Endothelial cell (in vitro differentiated cells): ENCODE measurements around the gene AQP2. TPM values are rescaled to one million over a fixed set of nuclear protein-coding genes. Genes with fewer than 3 reads are reported as not detected.

Experiments
- DNase-seq: peaks from one replicate; pipeline ENCODE4 v3.0.0; 2021; ENCODE audit warnings: low spot score
- H3K27ac Mint-ChIP-seq: one replicate; pipeline ENCODE4 v1.8.0; 2021; ENCODE audit warnings: mixed read lengths, inconsistent platforms; ENCODE audit not compliant: unreplicated experiment
- H3K27me3 Mint-ChIP-seq: one replicate; pipeline ENCODE4 v1.8.0; 2021; ENCODE audit warnings: mild to moderate bottlenecking, moderate library complexity, mixed read lengths, inconsistent platforms; ENCODE audit not compliant: unreplicated experiment
- H3K36me3 Mint-ChIP-seq: one replicate; pipeline ENCODE4 v1.8.0; 2021; ENCODE audit warnings: mild to moderate bottlenecking, low read depth, mixed read lengths, inconsistent platforms; ENCODE audit not compliant: unreplicated experiment
- H3K4me1 Mint-ChIP-seq: one replicate; pipeline ENCODE4 v1.8.0; 2021; ENCODE audit warnings: mild to moderate bottlenecking, mixed read lengths, inconsistent platforms; ENCODE audit not compliant: unreplicated experiment
- H3K4me3 Mint-ChIP-seq: one replicate; pipeline ENCODE4 v1.8.0; 2021; ENCODE audit warnings: mild to moderate bottlenecking, mixed read lengths, inconsistent platforms; ENCODE audit not compliant: unreplicated experiment
- H3K9me3 Mint-ChIP-seq: one replicate; pipeline ENCODE4 v1.8.0; 2021; ENCODE audit warnings: mixed read lengths, inconsistent platforms; ENCODE audit not compliant: unreplicated experiment
- total RNA-seq: library from RNA; stranded (reverse); fragmentation: NEBNext Ultra II Directional; extraction: Animal tissue kit (Norgen Biotek cat#: 25700); gene quantifications from one replicate; pipeline ENCODE4 v1.2.1, GENCODE V29; 2021; ENCODE audit not compliant: unreplicated experiment
- TF ChIP-seq, protein P1 (sequence below): fragments of 200-600 bp; sonication (generic); IDR thresholded peaks from one replicate; pipeline ENCODE4 v1.5.0; 2021; ENCODE audit warnings: antibody characterized with exemption; ENCODE audit not compliant: unreplicated experiment

Gene AQP2
- total RNA-seq, 1 donor from 2014 or later, result 0.05 TPM

DNA sequence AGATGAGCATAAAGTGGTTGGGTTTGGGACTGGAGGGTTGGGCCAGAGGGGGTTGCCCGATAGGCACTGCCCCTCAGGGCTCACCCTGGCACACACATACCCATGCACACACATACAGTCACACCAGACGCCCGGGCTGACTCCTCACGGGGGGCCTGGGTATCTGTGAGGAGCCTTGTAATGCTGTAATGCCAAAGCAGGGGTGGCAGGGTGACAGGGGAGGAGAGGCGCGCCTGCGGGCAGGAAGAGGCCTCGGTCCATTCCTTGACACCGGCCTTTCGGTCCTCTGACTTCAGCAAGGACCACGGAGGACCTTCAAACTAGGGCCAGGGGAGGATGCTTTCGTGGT, 47.2 kb upstream of the AQP2 start:
- no peak overlapping the region for H3K4me3 Mint-ChIP-seq
- peaks cover 20% of the 10 kb centered on the region for H3K27me3 Mint-ChIP-seq
- no peak for DNase-seq
- H3K4me1 Mint-ChIP-seq, result peaks cover 23% of the 10 kb centered on the region
- H3K9me3 Mint-ChIP-seq, result no peaks in the 10 kb centered on the region
- TF ChIP-seq, protein P1, sequence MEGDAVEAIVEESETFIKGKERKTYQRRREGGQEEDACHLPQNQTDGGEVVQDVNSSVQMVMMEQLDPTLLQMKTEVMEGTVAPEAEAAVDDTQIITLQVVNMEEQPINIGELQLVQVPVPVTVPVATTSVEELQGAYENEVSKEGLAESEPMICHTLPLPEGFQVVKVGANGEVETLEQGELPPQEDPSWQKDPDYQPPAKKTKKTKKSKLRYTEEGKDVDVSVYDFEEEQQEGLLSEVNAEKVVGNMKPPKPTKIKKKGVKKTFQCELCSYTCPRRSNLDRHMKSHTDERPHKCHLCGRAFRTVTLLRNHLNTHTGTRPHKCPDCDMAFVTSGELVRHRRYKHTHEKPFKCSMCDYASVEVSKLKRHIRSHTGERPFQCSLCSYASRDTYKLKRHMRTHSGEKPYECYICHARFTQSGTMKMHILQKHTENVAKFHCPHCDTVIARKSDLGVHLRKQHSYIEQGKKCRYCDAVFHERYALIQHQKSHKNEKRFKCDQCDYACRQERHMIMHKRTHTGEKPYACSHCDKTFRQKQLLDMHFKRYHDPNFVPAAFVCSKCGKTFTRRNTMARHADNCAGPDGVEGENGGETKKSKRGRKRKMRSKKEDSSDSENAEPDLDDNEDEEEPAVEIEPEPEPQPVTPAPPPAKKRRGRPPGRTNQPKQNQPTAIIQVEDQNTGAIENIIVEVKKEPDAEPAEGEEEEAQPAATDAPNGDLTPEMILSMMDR, result no peak
- no peaks in the 10 kb centered on the region for H3K36me3 Mint-ChIP-seq
- no peak overlapping the region for H3K27ac Mint-ChIP-seq

GRCh38 chr12:49903700-49904423, 46.7 kb upstream of the AQP2 start, which contains the start of gene FAIM2:
Gene FAIM2 (minus strand): TSS chr12:49903900. CDS start chr12:49903792, 108 bp downstream.
- Mint-ChIP-seq H3K9me3 (no peaks in the 10 kb centered on the region), H3K36me3 (no peaks in the 10 kb centered on the region), H3K27me3 (peaks cover 20% of the 10 kb centered on the region), H3K27ac (no peak within 1 kb of the TSS), H3K4me1 (peaks cover 23% of the 10 kb centered on the region), H3K4me3 (no peak within 1 kb of the TSS)
- TF ChIP-seq, protein P1, result no peak
- DNase-seq, result no peak

- TF ChIP-seq, protein P1, result no peak
- no peak overlapping the region for H3K27ac Mint-ChIP-seq
- H3K9me3 Mint-ChIP-seq, result no peaks in the 10 kb centered on the region
- peaks cover 22% of the 10 kb centered on the region for H3K27me3 Mint-ChIP-seq
- no peak overlapping the region for H3K4me3 Mint-ChIP-seq
- DNase-seq, result no peak
- H3K36me3 Mint-ChIP-seq, result no peaks in the 10 kb centered on the region
- peaks cover 19% of the 10 kb centered on the region for H3K4me1 Mint-ChIP-seq
Observed at GRCh38 chr12:49904601-49905000, 45.9 kb upstream of the AQP2 start.

GRCh38 chr12:49905718-49906314, 44.7 kb upstream of the AQP2 start:
- H3K27ac Mint-ChIP-seq, result no peak overlapping the region
- no peak overlapping the region for H3K4me3 Mint-ChIP-seq
- peaks cover 9% of the 10 kb centered on the region for H3K4me1 Mint-ChIP-seq
- peaks cover 18% of the 10 kb centered on the region for H3K27me3 Mint-ChIP-seq
- H3K36me3 Mint-ChIP-seq, result no peaks in the 10 kb centered on the region
- TF ChIP-seq, protein P1, result no peak
- DNase-seq, result no peak
- no peaks in the 10 kb centered on the region for H3K9me3 Mint-ChIP-seq

DNA sequence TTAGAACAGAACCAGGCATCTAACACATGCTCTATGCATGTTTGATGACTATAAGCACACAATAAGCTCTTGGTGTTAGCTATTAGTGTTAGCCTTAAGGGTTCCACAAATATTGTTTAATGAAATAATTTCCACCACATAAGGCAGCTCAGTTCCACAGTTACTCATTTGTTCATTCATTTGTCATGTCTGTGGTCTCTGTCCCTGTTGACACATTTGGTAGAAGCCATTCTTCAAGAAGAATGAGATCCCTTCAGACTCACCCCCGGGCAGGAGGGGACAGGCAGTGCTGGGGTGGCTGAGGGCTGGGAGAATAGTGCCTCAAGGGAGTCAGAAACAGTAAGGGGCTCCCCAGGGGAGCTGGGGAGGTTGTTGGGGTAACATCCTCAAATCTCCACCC, 43.2 kb upstream of the AQP2 start:
- H3K27ac Mint-ChIP-seq, result no peak overlapping the region
- H3K36me3 Mint-ChIP-seq, result no peaks in the 10 kb centered on the region
- H3K27me3 Mint-ChIP-seq, result peaks cover 19% of the 10 kb centered on the region
- H3K9me3 Mint-ChIP-seq, result no peaks in the 10 kb centered on the region
- H3K4me3 Mint-ChIP-seq, result no peak overlapping the region
- no peaks in the 10 kb centered on the region for H3K4me1 Mint-ChIP-seq
- TF ChIP-seq, protein P1, result no peak
- DNase-seq, result no peak
